Stomach (tissue), 4 donors: ENCODE measurements around the gene NAV2.

ENCODE experiments used
- CTCF ChIP-seq, 7 experiments: fragments of 450-650 bp in 4 of 7; fragments of 200-600 bp in 3 of 7; sonication (generic) in 3 of 7; IDR thresholded peaks; one replicate each; pipeline ENCODE4 v1.5.1; 2016 to 2019; ENCODE audit warnings: antibody characterized with exemption in 7 of 7, control low read depth in 2 of 7, mild to moderate bottlenecking in 1 of 7
- EP300 ChIP-seq: sonication (generic); formaldehyde crosslinking; IDR thresholded peaks from one replicate; pipeline ENCODE4 v1.6.1; 2017; ENCODE audit warnings: antibody characterized with exemption
- POLR2A ChIP-seq, 4 donors: fragments of 450-650 bp; IDR thresholded peaks; one replicate each; pipeline ENCODE4 v1.6.1; 2016; ENCODE audit warnings: antibody characterized with exemption in 4 of 4, control low read depth in 2 of 4, mild to moderate bottlenecking in 1 of 4, moderate library complexity in 1 of 4

- no peak for TF ChIP-seq CTCF (IDR thresholded peaks at IDR 0.05)
- TF ChIP-seq POLR2A (IDR thresholded peaks at IDR 0.05), result no peak
- TF ChIP-seq EP300, result no peak
These were observed 304.7 kb downstream of the NAV2 start for GRCh38 chr11:20017320-20017719.
